Natural killer cell (primary cell): ENCODE results near the gene SLCO3A1. TPM values are rescaled to one million over a fixed set of nuclear protein-coding genes. Genes with fewer than 3 reads are reported as not detected.

Experiments
- ATAC-seq, 3 donors: fragments of 150-1000 bp in 2 of 3; fragments of 200-7000 bp in 1 of 3; cut with Tn5 transposase; 1 replicate in 1 of 3; 2 replicates in 2 of 3; pipeline ENCODE4 v1.10.0; 2021; ENCODE audit warnings: mild to moderate bottlenecking in 2 of 3, moderate library complexity in 2 of 3
- DNase-seq, 2 donors: peaks; one replicate each; pipeline versions ENCODE4 v3.0.0 to v3.0.0-alpha.2; 2013 to 2021; ENCODE audit warnings: mixed read lengths in 1 of 2
- H3K27ac ChIP-seq: one replicate; pipeline ENCODE4 v1.5.1; 2013; ENCODE audit warnings: mild to moderate bottlenecking, low read length
- H3K27me3 ChIP-seq: one replicate; pipeline ENCODE4 v1.6.1; 2013; ENCODE audit warnings: low read length; ENCODE audit not compliant: control insufficient read depth, insufficient read depth
- H3K36me3 ChIP-seq: one replicate; pipeline ENCODE4 v1.6.1; 2013; ENCODE audit warnings: low read length; ENCODE audit not compliant: control insufficient read depth, insufficient read depth
- H3K4me1 ChIP-seq: one replicate; pipeline ENCODE4 v1.6.1; 2013; ENCODE audit warnings: low read length; ENCODE audit not compliant: control insufficient read depth, insufficient read depth
- H3K4me3 ChIP-seq: one replicate; pipeline ENCODE4 v1.5.1; 2013; ENCODE audit warnings: low read length
- H3K9me3 ChIP-seq: one replicate; pipeline ENCODE4 v1.6.1; 2013; ENCODE audit warnings: low read length; ENCODE audit not compliant: control insufficient read depth, insufficient read depth
- H3K27ac Mint-ChIP-seq, 2 donors: one replicate each; pipeline ENCODE4 v1.8.0; 2022; ENCODE audit warnings: mild to moderate bottlenecking in 2 of 2, mixed read lengths in 2 of 2, moderate library complexity in 1 of 2
- H3K27me3 Mint-ChIP-seq, 2 donors: one replicate each; pipeline ENCODE4 v1.8.0; 2022; ENCODE audit warnings: low read depth in 2 of 2, mixed read lengths in 2 of 2
- H3K36me3 Mint-ChIP-seq: one replicate; pipeline ENCODE4 v1.8.0; 2022; ENCODE audit warnings: mixed read lengths
- H3K4me1 Mint-ChIP-seq, 2 donors: one replicate each; pipeline ENCODE4 v1.8.0; 2022; ENCODE audit warnings: mixed read lengths in 2 of 2
- H3K4me3 Mint-ChIP-seq: one replicate; pipeline ENCODE4 v1.8.0; 2022; ENCODE audit warnings: mild to moderate bottlenecking, moderate library complexity, mixed read lengths
- H3K9me3 Mint-ChIP-seq, 2 donors: one replicate each; pipeline ENCODE4 v1.8.0; 2022; ENCODE audit warnings: mixed read lengths in 2 of 2
- CTCF ChIP-seq: fragments of 200-600 bp; IDR thresholded peaks from one replicate; pipeline ENCODE4 v1.8.0; 2022; ENCODE audit warnings: antibody characterized with exemption
- WGBS: methylation state at CpG from one replicate; pipeline ENCODE4 v1.1.7; 2013; ENCODE audit warnings: missing lambda C conversion rate; ENCODE audit not compliant: insufficient coverage; 5-methylcytosine and 5-hydroxymethylcytosine counted together
- intact Hi-C: fragments of 100-400 bp; cut with micrococcal nuclease; formaldehyde crosslinking; loops from one replicate; pipeline ENCODE4 v1.14.2; 2022
- total RNA-seq, 4 donors: library from RNA; stranded (reverse); fragments of 120-200 nt in 1 of 4; gene quantifications; one replicate each; pipeline versions ENCODE4 v1.2.3 to v1.2.4, GENCODE V29; 2013 to 2022

SLCO3A1 gene
- total RNA-seq, 3 donors from 2014 or later (not counting 1 experiment from before 2014, with no cell fraction given): 48.5 to 73.5 (median 68.8) TPM

DNA sequence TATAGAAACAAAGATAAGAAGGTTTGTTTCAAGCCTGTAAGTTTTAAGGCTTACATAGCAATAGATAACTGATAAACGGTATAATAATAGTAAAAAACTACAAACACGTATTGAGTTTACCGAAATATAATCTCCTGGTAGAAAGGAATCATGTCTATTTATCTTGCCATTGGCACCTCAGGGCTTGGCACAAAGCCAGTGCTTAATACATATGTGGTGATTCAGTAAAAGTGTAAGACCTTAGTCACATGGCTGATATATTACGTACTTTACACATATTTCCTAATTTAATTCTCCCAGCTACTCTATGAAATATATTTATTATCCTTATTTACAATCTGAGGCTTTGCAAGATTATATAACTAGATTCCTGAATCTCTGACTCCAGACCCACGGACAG, 32.0 kb upstream of the SLCO3A1 start:
- Histone ChIP-seq H3K4me3 (no peak overlapping the region), H3K27ac (no peak overlapping the region), H3K4me1 (no peaks in the 10 kb centered on the region), H3K9me3 (no peaks in the 10 kb centered on the region), H3K27me3 (no peaks in the 10 kb centered on the region), H3K36me3 (no peaks in the 10 kb centered on the region)
- Mint-ChIP-seq H3K4me1 (no peaks in the 10 kb centered on the region), H3K4me3 (no peak overlapping the region), H3K9me3 (no peaks in the 10 kb centered on the region), H3K36me3 (no peaks in the 10 kb centered on the region), H3K27ac (no peak overlapping the region), H3K27me3 (peaks cover 15 to 42% of the 10 kb centered on the region in 2 donors)
- ATAC-seq: no peak
- no peak for DNase-seq
- WGBS: 76% methylated on average over 3 of the region's 5 CpGs
- intact Hi-C loops: no loop called here
- TF ChIP-seq CTCF: no peak

DNA sequence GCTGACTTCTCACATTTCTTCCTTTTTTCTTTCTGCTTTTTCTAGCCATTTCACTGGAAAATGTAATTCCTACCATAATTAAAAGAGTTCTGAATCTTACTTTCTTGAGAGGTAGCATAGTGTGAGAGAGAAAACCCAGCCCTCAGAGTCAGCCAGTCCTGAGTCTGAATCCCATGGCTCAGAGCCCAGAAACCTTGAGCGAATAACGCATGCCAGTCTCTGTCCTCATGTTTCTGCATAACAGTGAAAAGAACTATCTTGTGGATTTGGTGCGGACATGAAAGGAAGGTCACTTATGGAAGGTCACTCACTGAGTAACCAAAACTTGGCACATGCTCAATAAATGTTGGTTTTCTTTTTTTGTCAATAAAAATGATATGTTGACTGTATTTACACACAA, 29.3 kb upstream of the SLCO3A1 start:
- intact Hi-C loops: no loop called here
- DNase-seq (no peak), ATAC-seq (no peak)
- Histone ChIP-seq H3K27ac (no peak overlapping the region), H3K4me1 (no peaks in the 10 kb centered on the region), H3K36me3 (no peaks in the 10 kb centered on the region), H3K9me3 (no peaks in the 10 kb centered on the region), H3K4me3 (no peak overlapping the region), H3K27me3 (no peaks in the 10 kb centered on the region)
- Mint-ChIP-seq H3K4me1 (no peaks in the 10 kb centered on the region), H3K4me3 (no peak overlapping the region), H3K27me3 (peaks cover 12 to 23% of the 10 kb centered on the region in 2 donors), H3K27ac (no peak overlapping the region), H3K36me3 (no peaks in the 10 kb centered on the region), H3K9me3 (no peaks in the 10 kb centered on the region)
- WGBS: 97% methylated on average over 3 of the region's 3 CpGs
- TF ChIP-seq CTCF: no peak

DNA sequence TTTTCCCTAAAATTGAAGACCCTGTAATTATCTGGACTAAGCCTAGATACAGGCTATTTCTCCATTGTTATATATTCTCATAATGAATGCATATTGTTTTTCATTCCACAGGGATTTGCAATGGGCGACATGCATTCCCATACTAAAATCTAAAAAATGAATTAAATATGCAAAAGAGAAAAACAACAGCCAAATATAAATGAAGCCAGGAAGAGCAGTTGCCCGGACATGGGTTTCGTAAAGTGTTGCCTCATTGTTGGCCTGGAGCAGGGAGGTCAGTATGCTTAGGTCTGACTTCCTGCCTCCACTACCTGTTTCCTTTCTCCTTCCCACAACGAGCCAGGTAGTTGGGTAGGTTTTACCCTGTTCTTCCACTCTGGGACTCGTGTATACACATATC, 27.1 kb upstream of the SLCO3A1 start:
- Mint-ChIP-seq H3K27ac (no peak overlapping the region), H3K4me3 (no peak overlapping the region), H3K36me3 (no peaks in the 10 kb centered on the region), H3K4me1 (no peaks in the 10 kb centered on the region), H3K9me3 (no peaks in the 10 kb centered on the region), H3K27me3 (peaks cover 4 to 13% of the 10 kb centered on the region in 2 donors)
- no CpG with 5 or more reads among the region's 5 CpGs for WGBS
- Histone ChIP-seq H3K4me3 (no peak overlapping the region), H3K27me3 (no peaks in the 10 kb centered on the region), H3K9me3 (no peaks in the 10 kb centered on the region), H3K27ac (no peak overlapping the region), H3K4me1 (no peaks in the 10 kb centered on the region), H3K36me3 (no peaks in the 10 kb centered on the region)
- ATAC-seq: no peak
- no peak for TF ChIP-seq CTCF
- DNase-seq: no peak
- intact Hi-C loops: no loop called here

GRCh38 chr15:91833056-91833455, 20.5 kb upstream of the SLCO3A1 start:
- Mint-ChIP-seq H3K4me3 (no peak overlapping the region), H3K36me3 (no peaks in the 10 kb centered on the region), H3K4me1 (no peaks in the 10 kb centered on the region), H3K9me3 (no peaks in the 10 kb centered on the region), H3K27me3 (peaks cover 12 to 13% of the 10 kb centered on the region in 2 donors), H3K27ac (no peak overlapping the region)
- Histone ChIP-seq H3K36me3 (no peaks in the 10 kb centered on the region), H3K9me3 (no peaks in the 10 kb centered on the region), H3K4me3 (no peak overlapping the region), H3K4me1 (no peaks in the 10 kb centered on the region), H3K27me3 (no peaks in the 10 kb centered on the region), H3K27ac (no peak overlapping the region)
- WGBS: 84% methylated on average over 2 of the region's 2 CpGs
- intact Hi-C loops: no loop called here
- DNase-seq (no peak), ATAC-seq (no peak)
- TF ChIP-seq CTCF: no peak
